ENCODE results near the gene PARD3.

GRCh38 chr10:34430685-34431084 lies 384.4 kb downstream of the PARD3 start:
- no peak for TF ChIP-seq CTCF (IDR thresholded peaks at IDR 0.05)
- TF ChIP-seq POLR2A (IDR thresholded peaks at IDR 0.05) = no peak
- TF ChIP-seq EP300 (IDR thresholded peaks at IDR 0.05) = no peak
- TF ChIP-seq POLR2AphosphoS5 (IDR thresholded peaks at IDR 0.05) = no peak
